Measurements from ENCODE around the gene CCDC142.

GRCh38 chr2:74444498-74445318 is 38.1 kb downstream of the CCDC142 start:
- no peak for TF ChIP-seq CTCF (IDR thresholded peaks at IDR 0.05)
- no peak for TF ChIP-seq POLR2A (IDR thresholded peaks at IDR 0.05)
- TF ChIP-seq POLR2AphosphoS5 (IDR thresholded peaks at IDR 0.05), result no peak

Measured in prostate gland (tissue), 2 donors.